ENCODE results near the gene STK11IP.

- TF ChIP-seq CTCF (IDR thresholded peaks at IDR 0.05) (no peak), POLR2A (IDR thresholded peaks at IDR 0.05) (no peak), POLR2AphosphoS5 (IDR thresholded peaks at IDR 0.05) (no peak)
These were observed 24.5 kb upstream of the STK11IP start for GRCh38 chr2:219573166-219573565.
